Progenitor cell of endocrine pancreas (in vitro differentiated cells): ENCODE results near the gene DENND6A. TPM values are rescaled to one million over a fixed set of nuclear protein-coding genes. Genes with fewer than 3 reads are reported as not detected.
A peak's percentile ranks its signal among the peaks of the same experiment; 100 is the strongest.

Source experiments
- DNase-seq: peaks from one replicate; pipeline ENCODE4 v3.0.0; 2021; ENCODE audit warnings: low spot score; ENCODE audit not compliant: unreplicated experiment
- H3K27ac Mint-ChIP-seq: 2 replicates; pipeline ENCODE4 v1.8.0; 2021; ENCODE audit warnings: mild to moderate bottlenecking, moderate library complexity, mixed read lengths
- H3K27me3 Mint-ChIP-seq: 2 replicates; pipeline ENCODE4 v1.8.0; 2021; ENCODE audit warnings: mixed read lengths
- H3K36me3 Mint-ChIP-seq: 2 replicates; pipeline ENCODE4 v1.8.0; 2022; ENCODE audit warnings: mixed read lengths; ENCODE audit not compliant: insufficient read depth
- H3K4me1 Mint-ChIP-seq: 2 replicates; pipeline ENCODE4 v1.8.0; 2021; ENCODE audit warnings: low read depth, mixed read lengths
- H3K4me3 Mint-ChIP-seq: 2 replicates; pipeline ENCODE4 v1.8.0; 2021; ENCODE audit warnings: low read depth, mild to moderate bottlenecking, moderate library complexity, mixed read lengths
- H3K9me3 Mint-ChIP-seq: 2 replicates; pipeline ENCODE4 v1.8.0; 2021; ENCODE audit warnings: low read depth, mixed read lengths
- total RNA-seq: library from RNA; stranded (reverse); gene quantifications from 2 replicates; pipeline ENCODE4 v1.2.1, GENCODE V29; 2021
- TF ChIP-seq, protein P1 (sequence below): fragments of 200-600 bp; sonication (generic); IDR thresholded peaks from one replicate; pipeline ENCODE4 v1.5.0; 2021; ENCODE audit warnings: antibody characterized with exemption, mild to moderate bottlenecking; ENCODE audit not compliant: unreplicated experiment

The DENND6A gene
- total RNA-seq, 1 donor from 2014 or later: 29.1 TPM

DNA sequence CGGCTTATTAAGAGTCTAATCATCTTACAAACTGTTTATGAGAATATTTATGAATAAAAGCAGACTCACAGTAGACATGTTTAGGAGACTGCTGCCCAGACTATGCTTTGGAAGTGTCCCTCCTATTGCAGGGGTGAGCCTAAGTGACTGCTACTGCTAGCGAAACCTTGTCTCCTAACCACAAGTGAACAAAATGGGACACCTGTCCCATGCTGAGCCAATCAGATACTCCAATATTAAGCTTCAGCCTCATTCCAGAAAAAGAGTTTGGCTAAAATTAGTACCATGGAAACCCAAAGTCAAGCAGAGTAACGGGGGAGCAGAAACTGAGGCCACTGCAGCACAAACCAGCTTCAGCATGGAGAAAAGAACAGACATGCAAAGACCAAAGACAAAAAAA, 4.6 kb downstream of the DENND6A start:
- no peaks in the 10 kb centered on the region for H3K9me3 Mint-ChIP-seq
- peaks cover 12% of the 10 kb centered on the region for H3K4me1 Mint-ChIP-seq
- H3K27me3 Mint-ChIP-seq: no peaks in the 10 kb centered on the region
- H3K36me3 Mint-ChIP-seq: no peaks in the 10 kb centered on the region
- TF ChIP-seq, protein P1, sequence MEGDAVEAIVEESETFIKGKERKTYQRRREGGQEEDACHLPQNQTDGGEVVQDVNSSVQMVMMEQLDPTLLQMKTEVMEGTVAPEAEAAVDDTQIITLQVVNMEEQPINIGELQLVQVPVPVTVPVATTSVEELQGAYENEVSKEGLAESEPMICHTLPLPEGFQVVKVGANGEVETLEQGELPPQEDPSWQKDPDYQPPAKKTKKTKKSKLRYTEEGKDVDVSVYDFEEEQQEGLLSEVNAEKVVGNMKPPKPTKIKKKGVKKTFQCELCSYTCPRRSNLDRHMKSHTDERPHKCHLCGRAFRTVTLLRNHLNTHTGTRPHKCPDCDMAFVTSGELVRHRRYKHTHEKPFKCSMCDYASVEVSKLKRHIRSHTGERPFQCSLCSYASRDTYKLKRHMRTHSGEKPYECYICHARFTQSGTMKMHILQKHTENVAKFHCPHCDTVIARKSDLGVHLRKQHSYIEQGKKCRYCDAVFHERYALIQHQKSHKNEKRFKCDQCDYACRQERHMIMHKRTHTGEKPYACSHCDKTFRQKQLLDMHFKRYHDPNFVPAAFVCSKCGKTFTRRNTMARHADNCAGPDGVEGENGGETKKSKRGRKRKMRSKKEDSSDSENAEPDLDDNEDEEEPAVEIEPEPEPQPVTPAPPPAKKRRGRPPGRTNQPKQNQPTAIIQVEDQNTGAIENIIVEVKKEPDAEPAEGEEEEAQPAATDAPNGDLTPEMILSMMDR: no peak
- H3K27ac Mint-ChIP-seq: peak overlapping the region; percentile 31
- no peak for DNase-seq
- H3K4me3 Mint-ChIP-seq: no peak overlapping the region

DNA sequence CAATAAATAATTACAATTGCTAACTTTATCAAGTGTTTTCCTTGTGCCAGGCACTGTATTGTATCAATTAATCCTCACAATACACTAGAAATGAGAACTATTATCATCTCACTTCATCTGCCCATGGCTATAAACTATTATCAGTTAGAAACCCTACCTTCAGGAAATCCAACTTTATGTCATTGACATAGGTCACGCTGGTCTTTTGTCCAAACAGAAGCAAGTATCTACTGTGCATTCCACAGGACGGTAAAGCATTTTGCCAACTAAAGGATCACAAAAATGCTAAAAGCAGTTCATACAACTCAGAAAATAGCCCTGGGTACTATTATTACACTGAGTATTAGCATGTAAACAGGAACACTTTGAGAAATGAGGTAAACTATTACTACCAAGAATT, 9.6 kb downstream of the DENND6A start:
- H3K36me3 Mint-ChIP-seq: peaks cover 3% of the 10 kb centered on the region
- H3K4me1 Mint-ChIP-seq: peaks cover 3% of the 10 kb centered on the region
- TF ChIP-seq, protein P1: no peak
- no peaks in the 10 kb centered on the region for H3K27me3 Mint-ChIP-seq
- H3K4me3 Mint-ChIP-seq: no peak overlapping the region
- no peak overlapping the region for H3K27ac Mint-ChIP-seq
- no peaks in the 10 kb centered on the region for H3K9me3 Mint-ChIP-seq
- DNase-seq: no peak

DNA sequence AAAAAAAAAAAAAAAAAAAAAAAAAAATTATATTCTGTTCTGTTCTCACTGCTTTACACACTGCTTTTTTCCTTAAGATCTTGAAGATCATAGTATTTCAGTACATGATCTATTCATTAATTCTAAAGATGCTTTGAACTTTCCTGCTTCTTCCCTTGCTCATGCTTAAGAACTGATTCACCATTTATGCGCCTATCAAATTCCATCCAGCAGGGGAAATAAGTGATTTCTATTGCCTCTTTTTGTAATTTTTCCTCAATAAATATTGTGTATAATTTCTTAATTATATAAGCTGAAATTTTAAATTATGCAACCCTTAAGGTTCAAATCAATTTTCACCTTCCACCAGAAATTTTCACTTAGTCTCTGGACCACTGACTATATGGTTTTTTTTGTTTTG, 10.6 kb downstream of the DENND6A start:
- no peak overlapping the region for H3K4me3 Mint-ChIP-seq
- peaks cover 3% of the 10 kb centered on the region for H3K4me1 Mint-ChIP-seq
- peak overlapping the region; percentile 86 for H3K27ac Mint-ChIP-seq
- TF ChIP-seq, protein P1: peak; percentile 39
- H3K27me3 Mint-ChIP-seq: no peaks in the 10 kb centered on the region
- H3K36me3 Mint-ChIP-seq: peaks cover 5% of the 10 kb centered on the region
- H3K9me3 Mint-ChIP-seq: no peaks in the 10 kb centered on the region
- no peak for DNase-seq

DNA sequence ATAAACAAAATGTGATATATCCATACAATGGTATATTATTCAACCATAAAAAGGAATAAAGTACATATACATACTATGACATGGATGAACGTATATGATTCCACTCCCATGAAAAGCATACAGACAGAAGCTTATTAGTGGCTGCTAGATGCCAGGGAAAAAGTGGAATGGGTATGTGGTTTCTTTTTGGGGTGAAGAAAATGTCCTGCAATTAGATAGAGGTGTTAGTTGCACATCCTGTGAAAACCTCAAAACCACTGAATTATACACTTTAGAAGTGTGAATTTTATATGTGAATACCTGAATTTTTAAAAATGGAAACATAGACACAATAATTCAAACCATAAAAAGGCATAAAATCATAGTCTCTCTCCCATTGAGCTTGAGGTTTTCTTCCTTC, 11.2 kb downstream of the DENND6A start:
- TF ChIP-seq, protein P1: no peak
- Mint-ChIP-seq H3K9me3 (no peaks in the 10 kb centered on the region), H3K36me3 (peaks cover 5% of the 10 kb centered on the region), H3K27ac (no peak overlapping the region), H3K4me1 (peaks cover 3% of the 10 kb centered on the region), H3K27me3 (no peaks in the 10 kb centered on the region), H3K4me3 (no peak overlapping the region)
- DNase-seq: no peak

DNA sequence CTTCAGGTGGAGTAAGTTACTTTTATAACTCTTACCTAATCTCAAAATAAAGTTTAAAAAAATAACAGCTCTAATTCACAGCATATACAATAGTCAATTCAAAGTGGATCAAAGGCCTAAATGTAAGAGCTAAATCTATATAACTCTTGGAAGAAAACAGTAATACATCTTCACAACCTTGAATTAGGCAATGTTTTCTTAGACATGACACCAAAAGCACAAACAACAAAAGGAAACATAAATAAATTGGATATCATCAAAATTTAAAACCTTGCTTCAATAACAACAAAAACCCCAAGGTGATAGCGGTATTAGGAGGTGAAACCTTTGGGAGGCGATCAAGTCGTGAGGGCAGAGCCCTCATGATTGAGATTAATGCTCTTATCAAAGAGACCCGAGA, 12.8 kb downstream of the DENND6A start:
- TF ChIP-seq, protein P1: no peak
- no peaks in the 10 kb centered on the region for H3K9me3 Mint-ChIP-seq
- H3K27me3 Mint-ChIP-seq: no peaks in the 10 kb centered on the region
- DNase-seq: no peak
- no peak overlapping the region for H3K4me3 Mint-ChIP-seq
- no peak overlapping the region for H3K27ac Mint-ChIP-seq
- peaks cover 5% of the 10 kb centered on the region for H3K36me3 Mint-ChIP-seq
- peaks cover 9% of the 10 kb centered on the region for H3K4me1 Mint-ChIP-seq
